ENCODE data around the gene FAM72B.
"Not testable (repeated sequence)": the region's sequence is repeated elsewhere in the genome, so short reads cannot be mapped to it uniquely, and the experiment has no call there.

The FAM72B gene

GRCh38 chr1:121152788-121153187, 31.4 kb downstream of the FAM72B start:
- not testable (repeated sequence) for DNase-seq (ENCODE audit: low read depth in 2 of 2)

- not testable (repeated sequence) for DNase-seq (ENCODE audit: low read depth in 2 of 2)
These were observed 32.8 kb downstream of the FAM72B start for GRCh38 chr1:121151294-121151693.

- DNase-seq (ENCODE audit: low read depth in 2 of 2), result not testable (repeated sequence)
These were observed 35.5 kb downstream of the FAM72B start for GRCh38 chr1:121148489-121149190.

GRCh38 chr1:121140393-121140792, 43.7 kb downstream of the FAM72B start:
- DNase-seq (ENCODE audit: low read depth in 2 of 2), result not testable (repeated sequence)

GRCh38 chr1:121131494-121131893, 52.6 kb downstream of the FAM72B start:
- DNase-seq (ENCODE audit: low read depth in 2 of 2), result not testable (repeated sequence)

- not testable (repeated sequence) for DNase-seq (ENCODE audit: low read depth in 2 of 2)
These were observed 65.7 kb downstream of the FAM72B start for GRCh38 chr1:121118480-121118824.

Measured in stimulated activated CD4-positive, alpha-beta T cell treated with anti-CD3 and anti-CD28 coated beads, Interleukin-15, amount 100 ng/mL, for 48 hours (primary cell).